H9 (cell line): Measurements from ENCODE around the gene UGT2B15. TPM values are rescaled to one million over a fixed set of nuclear protein-coding genes. Genes with fewer than 3 reads are reported as not detected.

ENCODE experiments used
- DNase-seq: peaks from one replicate; pipeline ENCODE4 v3.0.0-alpha.2; 2017
- H2AFZ ChIP-seq: one replicate; pipeline ENCODE4 v1.6.1; 2013; ENCODE audit warnings: mild to moderate bottlenecking, low read length, control low read depth, moderate library complexity
- H2AK5ac ChIP-seq: 2 replicates; pipeline ENCODE4 v1.6.1; 2013; ENCODE audit warnings: low read length, control low read depth, mixed read lengths; ENCODE audit not compliant: insufficient read length
- H2BK120ac ChIP-seq: one replicate; pipeline ENCODE4 v1.6.1; 2013; ENCODE audit warnings: low read depth, mild to moderate bottlenecking, low read length, control low read depth, inconsistent platforms; ENCODE audit not compliant: poor library complexity, severe bottlenecking
- H2BK12ac ChIP-seq: 2 replicates; pipeline ENCODE4 v1.6.1; 2013; ENCODE audit warnings: low read length, control low read depth, mixed read lengths, low read depth; ENCODE audit not compliant: insufficient read length
- H2BK15ac ChIP-seq: 2 replicates; pipeline ENCODE4 v1.6.1; 2013; ENCODE audit warnings: low read depth, low read length, control low read depth
- H2BK20ac ChIP-seq: one replicate; pipeline ENCODE4 v1.6.1; 2013; ENCODE audit warnings: low read depth, mild to moderate bottlenecking, low read length, control low read depth, inconsistent platforms; ENCODE audit not compliant: poor library complexity, severe bottlenecking
- H2BK5ac ChIP-seq: 2 replicates; pipeline ENCODE4 v1.6.1; 2013; ENCODE audit warnings: low read length, control low read depth, mixed read lengths; ENCODE audit not compliant: insufficient read length
- H3K14ac ChIP-seq: 2 replicates; pipeline ENCODE4 v1.6.1; 2013; ENCODE audit warnings: low read length, control low read depth; ENCODE audit not compliant: insufficient read depth
- H3K18ac ChIP-seq: 2 replicates; pipeline ENCODE4 v1.6.1; 2013; ENCODE audit warnings: low read depth, mild to moderate bottlenecking, mixed read lengths, low read length, control low read depth; ENCODE audit not compliant: insufficient read length
- H3K23ac ChIP-seq: 2 replicates; pipeline ENCODE4 v1.6.1; 2013; ENCODE audit warnings: low read length, control low read depth, mixed read lengths, low read depth; ENCODE audit not compliant: insufficient read length
- H3K23me2 ChIP-seq: 2 replicates; pipeline ENCODE4 v1.6.1; 2013; ENCODE audit warnings: low read depth, mild to moderate bottlenecking, mixed read lengths, low read length, control low read depth; ENCODE audit not compliant: insufficient read length, poor library complexity, severe bottlenecking
- H3K27ac ChIP-seq: 2 replicates; pipeline ENCODE4 v1.5.1; 2013; ENCODE audit warnings: low read length, control low read depth, mixed read lengths, low read depth; ENCODE audit not compliant: insufficient read length
- H3K27me3 ChIP-seq: 2 replicates; pipeline ENCODE4 v1.6.1; 2013; ENCODE audit warnings: low read length, control low read depth, inconsistent platforms; ENCODE audit not compliant: insufficient read depth
- H3K4ac ChIP-seq: 2 replicates; pipeline ENCODE4 v1.6.1; 2013; ENCODE audit warnings: low read depth, mild to moderate bottlenecking, control low read depth, inconsistent platforms, low read length, moderate library complexity
- H3K4me1 ChIP-seq: 2 replicates; pipeline ENCODE4 v1.6.1; 2013; ENCODE audit warnings: low read length, control low read depth, inconsistent platforms; ENCODE audit not compliant: insufficient read depth
- H3K4me2 ChIP-seq: 2 replicates; pipeline ENCODE4 v1.6.1; 2013; ENCODE audit warnings: low read length, control low read depth, mixed read lengths; ENCODE audit not compliant: insufficient read length, insufficient read depth
- H3K56ac ChIP-seq: 2 replicates; pipeline ENCODE4 v1.6.1; 2013; ENCODE audit warnings: low read depth, mild to moderate bottlenecking, mixed read lengths, low read length, control low read depth; ENCODE audit not compliant: insufficient read length
- H3K79me1 ChIP-seq: 2 replicates; pipeline ENCODE4 v1.6.1; 2013; ENCODE audit warnings: low read depth, mild to moderate bottlenecking, moderate library complexity, low read length, control low read depth, inconsistent platforms; ENCODE audit not compliant: insufficient read depth, poor library complexity, severe bottlenecking
- H3K79me2 ChIP-seq: 2 replicates; pipeline ENCODE4 v1.6.1; 2013; ENCODE audit warnings: low read length, control low read depth, inconsistent platforms; ENCODE audit not compliant: insufficient read depth
- H3K9ac ChIP-seq: 2 replicates; pipeline ENCODE4 v1.6.1; 2013; ENCODE audit warnings: low read length, control low read depth, mixed read lengths; ENCODE audit not compliant: insufficient read length; ENCODE audit errors: extremely low read depth
- H3K9me3 ChIP-seq: one replicate; pipeline ENCODE4 v1.6.1; 2013; ENCODE audit warnings: low read depth, low read length, inconsistent platforms; ENCODE audit not compliant: control insufficient read depth
- H3T11ph ChIP-seq: one replicate; pipeline ENCODE4 v1.6.1; 2013; ENCODE audit warnings: mild to moderate bottlenecking, low read length, control low read depth, inconsistent platforms
- H4K20me1 ChIP-seq: one replicate; pipeline ENCODE4 v1.6.1; 2013; ENCODE audit not compliant: control insufficient read depth, insufficient read length, insufficient read depth
- H4K5ac ChIP-seq: 2 replicates; pipeline ENCODE4 v1.6.1; 2013; ENCODE audit warnings: low read depth, mild to moderate bottlenecking, mixed read lengths, low read length, control low read depth; ENCODE audit not compliant: insufficient read length
- H4K8ac ChIP-seq: replicated peaks from 2 replicates; pipeline ENCODE4 v1.6.1; 2013; ENCODE audit warnings: low read length, control low read depth, mixed read lengths, low read depth; ENCODE audit not compliant: insufficient read length
- H4K91ac ChIP-seq: 2 replicates; pipeline ENCODE4 v1.6.1; 2013; ENCODE audit warnings: low read depth, mild to moderate bottlenecking, moderate library complexity, mixed read lengths, low read length, control low read depth; ENCODE audit not compliant: insufficient read length
- H3K27ac Mint-ChIP-seq, 3 experiments: 2 replicates in 2 of 3; 3 replicates in 1 of 3; pipeline ENCODE4 v1.8.0; 2020 to 2021; ENCODE audit warnings: mixed read lengths in 3 of 3, mild to moderate bottlenecking in 1 of 3, moderate library complexity in 1 of 3
- H3K27me3 Mint-ChIP-seq: 2 replicates; pipeline ENCODE4 v1.8.0; 2021; ENCODE audit warnings: low read depth, mild to moderate bottlenecking, moderate library complexity, mixed read lengths
- H3K36me3 Mint-ChIP-seq, 3 experiments: 2 replicates in 2 of 3; 3 replicates in 1 of 3; pipeline ENCODE4 v1.8.0; 2020 to 2021; ENCODE audit warnings: low read depth in 3 of 3, mixed read lengths in 3 of 3; ENCODE audit not compliant: insufficient read depth in 1 of 3
- H3K4me1 Mint-ChIP-seq, 2 experiments: 2 replicates each; pipeline ENCODE4 v1.8.0; 2020; ENCODE audit warnings: mixed read lengths in 2 of 2
- H3K4me3 Mint-ChIP-seq, 2 experiments: 2 replicates in 1 of 2; 3 replicates in 1 of 2; pipeline ENCODE4 v1.8.0; 2020 to 2021; ENCODE audit warnings: mild to moderate bottlenecking in 2 of 2, mixed read lengths in 2 of 2, moderate library complexity in 1 of 2
- H3K9me3 Mint-ChIP-seq, 2 experiments: 2 replicates in 1 of 2; 3 replicates in 1 of 2; pipeline ENCODE4 v1.8.0; 2020; ENCODE audit warnings: mild to moderate bottlenecking in 2 of 2, mixed read lengths in 2 of 2, moderate library complexity in 1 of 2
- CTCF ChIP-seq: fragments of 200-600 bp; sonication (generic); conservative IDR thresholded peaks from 3 replicates; pipeline ENCODE4 v1.8.0; 2021; ENCODE audit warnings: antibody characterized with exemption, mild to moderate bottlenecking
- WGBS: extraction: QIAGEN DNeasy Blood & Tissue Kit; methylation state at CpG from one replicate; pipeline ENCODE4 v1.1.7; 2013; ENCODE audit warnings: missing lambda C conversion rate, low lambda C conversion rate, mixed read lengths; ENCODE audit not compliant: insufficient read length; ENCODE audit errors: extremely low coverage; 5-methylcytosine and 5-hydroxymethylcytosine counted together
- total RNA-seq: library from RNA; stranded (reverse); gene quantifications from 2 replicates; pipeline ENCODE4 v1.2.1, GENCODE V29; 2021

The UGT2B15 gene
- total RNA-seq, 1 experiment from 2014 or later: not detected

- H3K36me3 Mint-ChIP-seq: peaks cover 5 to 17% (median 7%) of the 10 kb centered on the region in 3 experiments
- Histone ChIP-seq H3K23ac (no peak overlapping the region), H4K20me1 (no peaks in the 10 kb centered on the region), H3K27ac (no peak overlapping the region), H3K18ac (no peak overlapping the region), H2BK5ac (no peak overlapping the region), H3K9ac (no peak overlapping the region), H3K4me2 (no peak overlapping the region), H2BK12ac (no peak overlapping the region), H4K5ac (no peak overlapping the region), H3K56ac (no peak overlapping the region), H2BK20ac (no peak overlapping the region), H3K14ac (no peak overlapping the region), H3K9me3 (no peaks in the 10 kb centered on the region), H3K4me1 (no peaks in the 10 kb centered on the region), H4K91ac (no peak overlapping the region), H3K79me2 (no peaks in the 10 kb centered on the region), H4K8ac (no peak overlapping the region), H2AK5ac (no peak overlapping the region), H3K4ac (no peak overlapping the region), H3K23me2 (no peaks in the 10 kb centered on the region), H2BK15ac (no peak overlapping the region), H3T11ph (no peak overlapping the region), H3K27me3 (no peaks in the 10 kb centered on the region), H2AFZ (no peak overlapping the region), H3K79me1 (no peaks in the 10 kb centered on the region), H2BK120ac (no peak overlapping the region)
- H3K27me3 Mint-ChIP-seq: no peaks in the 10 kb centered on the region
- no CpG with 5 or more reads among the region's 3 CpGs for WGBS
- H3K4me1 Mint-ChIP-seq: no peaks in the 10 kb centered on the region
- no peak overlapping the region for H3K4me3 Mint-ChIP-seq
- TF ChIP-seq CTCF: no peak
- peaks cover 17 to 19% of the 10 kb centered on the region in 2 experiments; a peak in 4 of 5 replicates for H3K9me3 Mint-ChIP-seq
- no peak for DNase-seq
- no peak overlapping the region for H3K27ac Mint-ChIP-seq
Measured at GRCh38 chr4:68700152-68700551, 29.7 kb upstream of the UGT2B15 start.
